Breast epithelium (tissue), 3 donors: ENCODE measurements around the gene KCNMB1.

Experiments
- CTCF ChIP-seq, 3 donors: fragments of 450-650 bp; IDR thresholded peaks; one replicate each; pipeline ENCODE4 v1.5.1; 2016 to 2017; ENCODE audit warnings: antibody characterized with exemption in 3 of 3, mild to moderate bottlenecking in 3 of 3, moderate library complexity in 3 of 3
- POLR2A ChIP-seq: fragments of 450-650 bp; IDR thresholded peaks from one replicate; pipeline ENCODE4 v1.6.1; 2016; ENCODE audit warnings: antibody characterized with exemption, mild to moderate bottlenecking, moderate library complexity
- POLR2AphosphoS5 ChIP-seq, 3 donors: sonication (generic); formaldehyde crosslinking; IDR thresholded peaks; one replicate each; pipeline ENCODE4 v1.6.1; 2017; ENCODE audit warnings: antibody characterized with exemption in 3 of 3

- TF ChIP-seq CTCF (IDR thresholded peaks at IDR 0.05) (no peak), POLR2AphosphoS5 (IDR thresholded peaks at IDR 0.05) (no peak), POLR2A (no peak)
Measured at GRCh38 chr5:170390472-170390871, 1.3 kb upstream of the KCNMB1 start.
